ENCODE measurements around the gene TPRG1L.

Gene TPRG1L

GRCh38 chr1:3672971-3673361 is 48.2 kb downstream of the TPRG1L start:
- no peak for TF ChIP-seq FOXP2 (optimal IDR thresholded peaks at IDR 0.05; ENCODE audit: borderline replicate concordance, extremely low read depth, extremely low read length, insufficient read depth)
- no peak for TF ChIP-seq TAF1 (IDR thresholded peaks at IDR 0.05; ENCODE audit: borderline replicate concordance, insufficient read depth, low read length)
- TF ChIP-seq POLR2AphosphoS5 (IDR thresholded peaks at IDR 0.05; ENCODE audit: low read depth, low read length): no peak
- TF ChIP-seq SIN3A (IDR thresholded peaks at IDR 0.05; ENCODE audit: borderline replicate concordance, insufficient read depth, low read length): no peak

- TF ChIP-seq SIN3A (IDR thresholded peaks at IDR 0.05; ENCODE audit: borderline replicate concordance, insufficient read depth, low read length): no peak
- TF ChIP-seq POLR2AphosphoS5 (IDR thresholded peaks at IDR 0.05; ENCODE audit: low read depth, low read length): no peak
- no peak for TF ChIP-seq TAF1 (IDR thresholded peaks at IDR 0.05; ENCODE audit: borderline replicate concordance, insufficient read depth, low read length)
- no peak for TF ChIP-seq FOXP2 (optimal IDR thresholded peaks at IDR 0.05; ENCODE audit: borderline replicate concordance, extremely low read depth, extremely low read length, insufficient read depth)
- TF ChIP-seq REST (IDR thresholded peaks at IDR 0.05; ENCODE audit: insufficient read depth in 1 of 2, low read depth in 2 of 2, low read length in 2 of 2): no peak
These were observed 48.7 kb downstream of the TPRG1L start for GRCh38 chr1:3673381-3674099.

GRCh38 chr1:3674100-3675094 is 49.6 kb downstream of the TPRG1L start:
- TF ChIP-seq REST (IDR thresholded peaks at IDR 0.05; ENCODE audit: insufficient read depth in 1 of 2, low read depth in 2 of 2, low read length in 2 of 2) (no peak), FOXP2 (optimal IDR thresholded peaks at IDR 0.05; ENCODE audit: borderline replicate concordance, extremely low read depth, extremely low read length, insufficient read depth) (no peak), SIN3A (IDR thresholded peaks at IDR 0.05; ENCODE audit: borderline replicate concordance, insufficient read depth, low read length) (no peak), POLR2AphosphoS5 (IDR thresholded peaks at IDR 0.05; ENCODE audit: low read depth, low read length) (no peak), TAF1 (IDR thresholded peaks at IDR 0.05; ENCODE audit: borderline replicate concordance, insufficient read depth, low read length) (no peak)

- TF ChIP-seq SIN3A (IDR thresholded peaks at IDR 0.05; ENCODE audit: borderline replicate concordance, insufficient read depth, low read length) (no peak), REST (IDR thresholded peaks at IDR 0.05; ENCODE audit: insufficient read depth in 1 of 2, low read depth in 2 of 2, low read length in 2 of 2) (no peak), FOXP2 (optimal IDR thresholded peaks at IDR 0.05; ENCODE audit: borderline replicate concordance, extremely low read depth, extremely low read length, insufficient read depth) (no peak), TAF1 (IDR thresholded peaks at IDR 0.05; ENCODE audit: borderline replicate concordance, insufficient read depth, low read length) (no peak), POLR2AphosphoS5 (IDR thresholded peaks at IDR 0.05; ENCODE audit: low read depth, low read length) (no peak)
These were observed 50.6 kb downstream of the TPRG1L start for GRCh38 chr1:3675436-3675835.

All from PFSK-1 (cell line).